ENCODE measurements around the gene MAP7D1.

DNA sequence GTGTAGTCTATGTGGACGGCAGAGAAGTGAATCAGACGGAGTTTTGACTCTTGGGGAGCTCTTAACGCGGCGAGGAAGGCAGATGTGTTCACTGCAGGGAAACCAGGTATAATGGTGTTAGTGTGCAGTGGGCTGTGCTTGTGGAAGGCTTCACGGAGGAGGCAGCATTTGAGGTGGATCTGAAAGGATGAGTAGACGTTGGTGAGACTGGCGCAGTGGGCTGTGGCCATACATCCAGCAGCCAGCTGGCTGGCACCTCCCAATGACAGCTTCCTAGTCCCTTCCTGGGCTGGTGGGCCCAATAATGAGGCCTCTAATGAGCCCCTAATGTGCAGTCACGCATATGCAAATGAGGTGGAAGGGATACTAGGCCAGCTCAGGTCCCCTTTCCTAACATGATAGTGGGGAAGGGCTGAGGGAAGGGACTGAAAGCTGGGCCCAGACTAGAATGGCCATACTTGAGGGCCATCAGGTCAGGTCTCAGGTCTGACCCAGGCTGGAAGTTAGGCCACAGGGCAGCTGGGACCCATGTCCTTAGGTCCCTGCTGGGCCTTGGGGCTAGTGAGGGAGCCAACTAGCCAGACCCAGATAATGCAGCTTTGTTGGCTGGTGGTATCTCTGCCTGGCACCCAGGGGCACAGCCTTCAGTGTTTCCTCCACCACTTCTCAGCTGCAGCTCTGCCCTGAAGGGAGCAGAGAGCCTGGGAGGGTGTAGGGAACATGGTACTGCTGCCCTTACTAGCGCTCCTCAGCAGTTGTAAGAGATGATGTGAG lies 3.8 kb downstream of the MAP7D1 start:
- TF ChIP-seq CTCF (IDR thresholded peaks at IDR 0.05; ENCODE audit: extremely low read depth in 1 of 2, insufficient read depth in 1 of 2, low read depth in 1 of 2, low read length in 2 of 2) = no peak
- TF ChIP-seq POLR2A (IDR thresholded peaks at IDR 0.05; ENCODE audit: low read depth, low read length) = no peak
- no peak for TF ChIP-seq JUN (IDR thresholded peaks at IDR 0.05; ENCODE audit: borderline replicate concordance, insufficient read depth, insufficient read length, low read depth)
- TF ChIP-seq MYC (IDR thresholded peaks at IDR 0.05; ENCODE audit: low read depth, low read length) = no peak
- TF ChIP-seq EZH2 (IDR thresholded peaks at IDR 0.05; ENCODE audit: borderline replicate concordance, low read depth, low read length, severe bottlenecking) = no peak
